Measurements from ENCODE around the gene PODN. TPM values are rescaled to one million over a fixed set of nuclear protein-coding genes. Genes with fewer than 3 reads are reported as not detected.
A peak's percentile ranks its signal among the peaks of the same experiment; 100 is the strongest.

The PODN gene
- total and polyA plus RNA-seq, 11 donors = 5.2 to 61.8 (median 16.7) TPM

- 76 to 94% (median 87%) methylated on average over 6 to 9 of the region's 9 CpGs for WGBS, 4 donors
- Histone ChIP-seq H3K4me3 (no peak overlapping the region), H3K9me3 (peaks cover 0 to 8% (median 0%) of the 10 kb centered on the region in 12 donors), H3K36me3 (no peaks in the 10 kb centered on the region), H3K4me1 (peaks cover 0 to 20% (median 1%) of the 10 kb centered on the region in 12 donors), H3K27me3 (no peaks in the 10 kb centered on the region), H3K27ac (no peak overlapping the region)
- peak in 1 of 5 donors; percentile 32 for DNase-seq
- intact Hi-C loops (cut with DNase I) = no loop called here
- TF ChIP-seq POLR2A (IDR thresholded peaks at IDR 0.05) = no peak
- TF ChIP-seq, protein P1, sequence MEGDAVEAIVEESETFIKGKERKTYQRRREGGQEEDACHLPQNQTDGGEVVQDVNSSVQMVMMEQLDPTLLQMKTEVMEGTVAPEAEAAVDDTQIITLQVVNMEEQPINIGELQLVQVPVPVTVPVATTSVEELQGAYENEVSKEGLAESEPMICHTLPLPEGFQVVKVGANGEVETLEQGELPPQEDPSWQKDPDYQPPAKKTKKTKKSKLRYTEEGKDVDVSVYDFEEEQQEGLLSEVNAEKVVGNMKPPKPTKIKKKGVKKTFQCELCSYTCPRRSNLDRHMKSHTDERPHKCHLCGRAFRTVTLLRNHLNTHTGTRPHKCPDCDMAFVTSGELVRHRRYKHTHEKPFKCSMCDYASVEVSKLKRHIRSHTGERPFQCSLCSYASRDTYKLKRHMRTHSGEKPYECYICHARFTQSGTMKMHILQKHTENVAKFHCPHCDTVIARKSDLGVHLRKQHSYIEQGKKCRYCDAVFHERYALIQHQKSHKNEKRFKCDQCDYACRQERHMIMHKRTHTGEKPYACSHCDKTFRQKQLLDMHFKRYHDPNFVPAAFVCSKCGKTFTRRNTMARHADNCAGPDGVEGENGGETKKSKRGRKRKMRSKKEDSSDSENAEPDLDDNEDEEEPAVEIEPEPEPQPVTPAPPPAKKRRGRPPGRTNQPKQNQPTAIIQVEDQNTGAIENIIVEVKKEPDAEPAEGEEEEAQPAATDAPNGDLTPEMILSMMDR (IDR thresholded peaks at IDR 0.05) = no peak
- no peak for ATAC-seq
Observed at GRCh38 chr1:53116307-53116810, 54.3 kb downstream of the PODN start.

DNA sequence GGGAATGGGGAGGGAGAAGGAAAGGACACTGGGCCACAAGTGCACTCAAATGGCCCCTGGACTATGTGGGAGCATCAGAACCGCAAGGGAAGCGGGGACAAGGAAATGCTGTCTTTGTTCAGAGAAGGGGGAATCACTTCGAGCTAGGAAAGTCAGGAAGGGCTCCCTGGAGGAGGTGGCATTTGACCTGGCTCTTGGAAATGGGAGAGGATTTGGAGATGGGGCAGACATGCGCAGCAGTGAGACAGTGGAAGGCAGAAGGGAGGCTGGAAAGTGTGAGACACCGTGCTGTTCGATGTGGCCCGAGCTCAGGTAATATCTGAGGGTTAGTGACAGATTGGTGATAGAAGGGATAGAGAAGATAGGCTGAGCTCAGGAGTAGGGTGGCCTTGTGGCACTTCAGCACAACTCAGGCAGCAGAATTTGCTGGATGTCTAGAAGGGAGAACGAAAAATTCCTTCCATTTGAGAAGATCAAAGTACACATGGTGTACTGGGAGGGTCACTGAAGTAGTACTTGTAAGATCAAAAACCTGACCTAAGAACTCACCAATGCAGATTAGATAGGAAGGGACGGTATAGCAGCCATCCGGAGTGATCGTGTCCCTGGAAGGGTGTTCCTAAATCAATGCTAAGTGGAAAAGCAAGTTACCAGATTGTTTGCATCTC is 55.1 kb downstream of the PODN start:
- ATAC-seq (no peak), DNase-seq (peak in 1 of 5 donors; percentile 12)
- Histone ChIP-seq H3K4me3 (no peak overlapping the region), H3K27ac (no peak overlapping the region), H3K36me3 (no peaks in the 10 kb centered on the region), H3K4me1 (peaks cover 0 to 25% (median 7%) of the 10 kb centered on the region in 12 donors), H3K9me3 (peaks cover 0 to 6% (median 0%) of the 10 kb centered on the region in 12 donors), H3K27me3 (no peaks in the 10 kb centered on the region)
- 88 to 90% (median 89%) methylated on average over 11 of the region's 11 CpGs for whole genome bisulfite sequencing, 4 donors
- intact Hi-C loops (cut with DNase I) = no loop called here
- no peak for TF ChIP-seq POLR2A (IDR thresholded peaks at IDR 0.05)
- TF ChIP-seq, protein P1 (IDR thresholded peaks at IDR 0.05) = no peak

- ATAC-seq = no peak
- Histone ChIP-seq H3K27ac (no peak overlapping the region), H3K27me3 (no peaks in the 10 kb centered on the region), H3K4me1 (peaks cover 0 to 33% (median 15%) of the 10 kb centered on the region in 12 donors), H3K9me3 (no peaks in the 10 kb centered on the region), H3K36me3 (no peaks in the 10 kb centered on the region), H3K4me3 (no peak overlapping the region)
- intact Hi-C loops (cut with DNase I) = no loop called here
- peak in 1 of 5 donors; percentile 36 for DNase-seq
- no peak for TF ChIP-seq POLR2A (IDR thresholded peaks at IDR 0.05)
- TF ChIP-seq, protein P1 (IDR thresholded peaks at IDR 0.05) = no peak
- 83 to 94% (median 90%) methylated on average over 9 of the region's 9 CpGs for WGBS, 4 donors
Observed at GRCh38 chr1:53117836-53118235, 55.8 kb downstream of the PODN start.

DNA sequence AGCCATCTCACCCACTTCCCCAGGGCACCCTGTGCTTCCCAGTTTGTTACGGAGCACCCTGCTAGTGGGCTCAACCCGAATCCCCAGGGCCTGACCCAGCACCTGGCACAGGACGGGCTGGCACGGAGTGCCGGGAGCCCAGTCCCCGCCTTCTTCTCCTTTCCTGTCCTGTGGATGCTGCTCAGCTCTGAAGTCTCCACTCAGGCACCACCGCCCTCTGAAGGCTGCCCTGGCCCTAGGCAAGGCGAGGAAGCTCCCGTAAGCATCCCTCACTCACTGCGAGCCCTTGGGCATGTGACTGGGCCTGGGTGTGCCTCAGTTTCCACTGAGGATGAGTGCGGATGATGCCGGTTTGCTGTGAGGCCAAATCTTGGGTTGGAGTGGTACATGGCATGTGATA is 58.6 kb downstream of the PODN start:
- Histone ChIP-seq H3K4me3 (no peak overlapping the region), H3K27ac (peak overlapping the region in 6 of 12 donors; percentile 54 to 93 (median 84)), H3K27me3 (no peaks in the 10 kb centered on the region), H3K4me1 (peaks cover 0 to 59% (median 35%) of the 10 kb centered on the region in 12 donors), H3K9me3 (no peaks in the 10 kb centered on the region), H3K36me3 (no peaks in the 10 kb centered on the region)
- TF ChIP-seq POLR2A (IDR thresholded peaks at IDR 0.05) = no peak
- TF ChIP-seq, protein P1 (IDR thresholded peaks at IDR 0.05) = no peak
- ATAC-seq (no peak), DNase-seq (no peak)
- 78 to 91% (median 85%) methylated on average over 8 to 12 of the region's 12 CpGs for WGBS, 4 donors
- intact Hi-C loops (cut with DNase I) = loop anchor here in 1 of 10 donors (10.0 kb wide), 1 partner anchor 56 kb away; the partner anchor contains the start of gene PODN
